Measurements from ENCODE around the gene EFNA5.

DNA sequence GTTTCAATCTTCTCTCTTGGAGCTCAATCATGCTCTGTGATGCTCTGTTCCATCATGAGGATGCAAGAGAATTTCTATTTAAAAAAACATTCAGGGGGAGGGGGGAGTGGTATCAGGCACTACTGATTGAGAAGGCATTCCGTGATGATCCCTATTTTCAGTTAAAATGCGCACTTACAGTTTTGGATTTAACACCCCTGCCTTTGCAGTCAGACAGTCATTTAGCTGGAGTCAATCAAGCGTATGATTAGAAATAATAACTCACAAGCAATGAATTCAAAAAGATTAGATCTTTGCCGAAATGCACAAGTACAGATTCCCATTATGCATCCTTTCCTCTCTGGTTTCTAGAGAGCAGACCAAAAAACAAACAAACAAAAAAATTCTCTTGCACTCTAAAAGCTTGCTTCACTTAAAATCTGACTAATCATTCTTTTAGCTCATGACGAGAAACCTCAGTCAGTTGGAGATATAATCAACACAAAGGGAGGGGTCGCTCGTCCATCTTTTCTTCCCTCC, 55.4 kb downstream of the EFNA5 start:
- TF ChIP-seq CTCF (optimal IDR thresholded peaks at IDR 0.05 in 1 of 3, IDR thresholded peaks at IDR 0.05 in 1 of 3, conservative IDR thresholded peaks at IDR 0.05 in 1 of 3; ENCODE audit: extremely low read depth in 1 of 3, insufficient read depth in 2 of 3, low read length in 3 of 3), result no peak
- no peak for TF ChIP-seq EZH2 (IDR thresholded peaks at IDR 0.05; ENCODE audit: low read length)

Measured in keratinocyte (primary cell).